ENCODE data around the gene RAPGEF2. TPM values are rescaled to one million over a fixed set of nuclear protein-coding genes. Genes with fewer than 3 reads are reported as not detected.

The RAPGEF2 gene
- total RNA-seq, 1 donor from 2014 or later: 32.6 TPM

DNA sequence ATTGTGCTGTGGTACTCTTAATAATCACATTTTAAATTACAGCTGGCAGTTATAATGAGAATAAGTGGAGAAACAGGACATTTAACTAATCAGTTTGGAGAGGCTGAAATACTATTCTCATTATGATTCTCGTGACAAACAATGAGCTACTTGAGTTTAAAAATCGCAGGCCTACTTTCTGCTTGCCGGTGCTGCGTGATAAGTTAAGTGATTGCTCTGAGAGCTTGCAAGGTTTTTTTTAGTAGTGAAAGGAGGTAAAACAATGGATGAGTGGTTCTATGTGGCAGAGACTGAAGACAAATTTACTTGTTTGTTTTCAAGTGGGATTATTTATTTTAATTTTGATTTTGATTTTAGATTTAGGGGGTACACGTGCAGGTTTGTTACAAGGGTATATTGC lies 114.0 kb downstream of the RAPGEF2 start:
- no peak overlapping the region for H3K4me3 ChIP-seq (ENCODE audit: low read depth, low read length)
- no peaks in the 10 kb centered on the region for H3K27me3 ChIP-seq (ENCODE audit: control insufficient read depth, insufficient read depth, low read length)
- no peak for TF ChIP-seq CTCF (IDR thresholded peaks at IDR 0.05; ENCODE audit: insufficient read depth, low read length, poor library complexity, severe bottlenecking)
- no peaks in the 10 kb centered on the region for H3K36me3 ChIP-seq (ENCODE audit: control insufficient read depth, insufficient read depth, low read length)
- no peak for DNase-seq (ENCODE audit: low read depth)

- no peaks in the 10 kb centered on the region for H3K27me3 ChIP-seq (ENCODE audit: control insufficient read depth, insufficient read depth, low read length)
- no peak overlapping the region for H3K4me3 ChIP-seq (ENCODE audit: low read depth, low read length)
- no peak for TF ChIP-seq CTCF (IDR thresholded peaks at IDR 0.05; ENCODE audit: insufficient read depth, low read length, poor library complexity, severe bottlenecking)
- H3K36me3 ChIP-seq (ENCODE audit: control insufficient read depth, insufficient read depth, low read length): no peaks in the 10 kb centered on the region
- DNase-seq (ENCODE audit: low read depth): no peak
Measured at GRCh38 chr4:159219862-159220261, 117.0 kb downstream of the RAPGEF2 start.

DNA sequence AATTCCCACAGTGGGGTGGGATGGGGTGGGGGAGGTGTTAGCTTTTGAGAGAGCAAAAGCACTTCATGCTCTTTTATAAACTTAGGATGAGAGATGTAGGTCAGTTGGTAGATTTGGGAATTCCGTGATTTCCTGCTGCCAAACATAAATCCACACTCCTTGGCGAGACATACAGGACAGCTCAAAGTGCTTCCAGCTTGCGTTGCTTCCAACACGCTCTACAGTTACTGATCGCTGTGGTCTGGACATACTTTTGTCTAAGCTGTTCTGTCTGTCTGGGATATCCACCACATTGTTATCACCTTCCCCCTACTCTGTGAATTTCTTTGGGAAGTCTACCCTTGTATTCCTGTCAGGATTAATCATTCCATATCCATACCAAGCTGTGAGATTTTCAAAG lies 117.5 kb downstream of the RAPGEF2 start:
- Histone ChIP-seq H3K36me3 (ENCODE audit: control insufficient read depth, insufficient read depth, low read length) (no peaks in the 10 kb centered on the region), H3K27me3 (ENCODE audit: control insufficient read depth, insufficient read depth, low read length) (no peaks in the 10 kb centered on the region), H3K4me3 (ENCODE audit: low read depth, low read length) (no peak overlapping the region)
- DNase-seq (ENCODE audit: low read depth): no peak
- no peak for TF ChIP-seq CTCF (IDR thresholded peaks at IDR 0.05; ENCODE audit: insufficient read depth, low read length, poor library complexity, severe bottlenecking)

- Histone ChIP-seq H3K36me3 (ENCODE audit: control insufficient read depth, insufficient read depth, low read length) (no peaks in the 10 kb centered on the region), H3K27me3 (ENCODE audit: control insufficient read depth, insufficient read depth, low read length) (no peaks in the 10 kb centered on the region), H3K4me3 (ENCODE audit: low read depth, low read length) (no peak overlapping the region)
- no peak for DNase-seq (ENCODE audit: low read depth)
- no peak for TF ChIP-seq CTCF (IDR thresholded peaks at IDR 0.05; ENCODE audit: insufficient read depth, low read length, poor library complexity, severe bottlenecking)
Measured at GRCh38 chr4:159221280-159221679, 118.4 kb downstream of the RAPGEF2 start.

DNA sequence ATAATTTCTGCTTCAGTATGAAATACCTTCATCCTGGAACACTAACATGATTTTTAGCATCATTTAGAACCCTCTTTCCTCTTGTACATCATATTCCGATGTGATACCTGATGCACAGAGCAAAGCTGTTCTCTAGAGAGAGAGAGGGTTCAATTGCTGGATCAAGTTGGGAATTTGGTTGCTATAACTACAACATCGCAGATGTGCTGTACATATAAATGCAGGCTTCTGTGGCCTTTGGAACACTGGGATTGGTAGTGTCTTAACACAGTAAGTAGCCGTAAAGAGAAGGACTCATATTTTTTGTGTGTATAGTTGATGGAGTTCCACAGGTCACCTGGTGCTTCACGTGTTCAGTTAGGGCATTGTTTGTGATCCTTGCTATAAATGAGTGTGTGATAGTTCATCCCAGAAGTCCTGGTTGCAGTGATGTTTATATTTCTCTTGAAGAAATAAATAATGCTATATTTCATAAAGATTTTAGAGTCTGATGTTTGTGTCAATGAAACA lies 119.2 kb downstream of the RAPGEF2 start:
- DNase-seq (ENCODE audit: low read depth): no peak
- H3K27me3 ChIP-seq (ENCODE audit: control insufficient read depth, insufficient read depth, low read length): no peaks in the 10 kb centered on the region
- H3K4me3 ChIP-seq (ENCODE audit: low read depth, low read length): no peak overlapping the region
- TF ChIP-seq CTCF (IDR thresholded peaks at IDR 0.05; ENCODE audit: insufficient read depth, low read length, poor library complexity, severe bottlenecking): no peak
- no peaks in the 10 kb centered on the region for H3K36me3 ChIP-seq (ENCODE audit: control insufficient read depth, insufficient read depth, low read length)

DNA sequence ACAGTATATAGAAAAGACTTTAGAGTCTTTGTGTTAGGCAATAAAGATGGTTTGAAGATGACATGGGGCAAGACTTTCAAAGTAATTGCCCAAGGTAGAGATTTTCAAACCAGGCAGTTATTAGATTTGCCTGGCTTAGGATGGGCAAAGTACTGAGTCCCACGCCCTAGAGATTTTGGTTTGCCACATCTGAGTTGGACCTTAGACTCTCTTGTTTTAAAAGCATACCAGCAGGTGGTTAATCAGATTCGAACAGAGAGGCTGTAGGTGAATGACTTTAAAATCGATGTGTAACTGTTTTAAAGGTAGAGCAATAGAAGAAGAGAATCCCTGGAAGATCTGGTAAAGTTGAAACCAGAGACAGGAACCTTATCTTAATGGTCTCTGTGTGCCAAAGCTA lies 121.5 kb downstream of the RAPGEF2 start:
- H3K36me3 ChIP-seq (ENCODE audit: control insufficient read depth, insufficient read depth, low read length): no peaks in the 10 kb centered on the region
- no peak for DNase-seq (ENCODE audit: low read depth)
- H3K27me3 ChIP-seq (ENCODE audit: control insufficient read depth, insufficient read depth, low read length): no peaks in the 10 kb centered on the region
- H3K4me3 ChIP-seq (ENCODE audit: low read depth, low read length): no peak overlapping the region
- no peak for TF ChIP-seq CTCF (IDR thresholded peaks at IDR 0.05; ENCODE audit: insufficient read depth, low read length, poor library complexity, severe bottlenecking)
